K562 (cell line): Measurements from ENCODE around the gene ANAPC2. TPM values are rescaled to one million over a fixed set of nuclear protein-coding genes. Genes with fewer than 3 reads are reported as not detected.

Experiments
- POLR3A ChIP-seq: IDR thresholded peaks from 2 replicates; pipeline ENCODE4 v1.6.1; 2011; ENCODE audit warnings: borderline replicate concordance, mild to moderate bottlenecking, moderate library complexity; ENCODE audit not compliant: insufficient read length, insufficient read depth; ENCODE audit errors: extremely low read depth
- RFX7 ChIP-seq: fragments of 250-450 bp; sonication (Bioruptor Pico); IDR thresholded peaks from 2 replicates; pipeline ENCODE4 v1.5.1; 2021; ENCODE audit warnings: mild to moderate bottlenecking
- SIN3A ChIP-seq, 2 experiments: fragments of 150-350 bp in 1 of 2; IDR thresholded peaks; 2 replicates each; pipeline ENCODE4 v1.6.1; 2011 to 2016; ENCODE audit warnings: borderline replicate concordance in 2 of 2, low read depth in 2 of 2, low read length in 2 of 2, mild to moderate bottlenecking in 2 of 2, moderate library complexity in 2 of 2; ENCODE audit not compliant: control insufficient read depth in 1 of 2
- SRSF9 ChIP-seq: fragments of 200-400 bp; formaldehyde crosslinking; IDR thresholded peaks from 2 replicates; pipeline ENCODE4 v1.6.1; 2017; ENCODE audit warnings: low read depth, low read length, borderline replicate concordance
- polyA plus RNA-seq, 8 experiments: library from polyadenylated mRNA; depleted of rRNA in 4 of 8; stranded (reverse) in 5 of 8; unstranded in 3 of 8; fragments of >200 nt; fragmentation: Nextera tagmentation in 2 of 8; fragmentation: Illumina TruSeq in 1 of 8; extraction: Ambion mirVana in 2 of 8; extraction: Trizol in 1 of 8; gene quantifications; 2 replicates each; pipeline versions ENCODE4 v1.2.1 to v1.2.3, GENCODE V29; 2011 to 2014; ENCODE audit warnings: inconsistent platforms in 1 of 8, missing spikeins in 1 of 8
- total RNA-seq, 7 experiments: library from RNA; depleted of rRNA in 6 of 7; stranded (reverse); fragments of >200 nt in 6 of 7; fragmentation: Illumina TruSeq in 2 of 7; extraction: Trizol in 2 of 7; gene quantifications; 2 replicates each; pipeline versions ENCODE4 v1.2.1 to v1.2.3, GENCODE V29; 2011 to 2021; ENCODE audit warnings: low replicate concordance in 1 of 7
- TF ChIP-seq, protein P1 (sequence below): fragments of 250-450 bp; sonication (Bioruptor Pico); IDR thresholded peaks from 2 replicates; pipeline ENCODE4 v1.9.0; 2021; ENCODE audit warnings: mild to moderate bottlenecking, inconsistent platforms

ANAPC2 gene
- total and polyA plus RNA-seq, 9 of the 15 experiments (the other 6 are each of a cell fraction or from before 2014, with no cell fraction given), result 0.11 to 56.5 (median 17.1) TPM; not detected in 1

DNA sequence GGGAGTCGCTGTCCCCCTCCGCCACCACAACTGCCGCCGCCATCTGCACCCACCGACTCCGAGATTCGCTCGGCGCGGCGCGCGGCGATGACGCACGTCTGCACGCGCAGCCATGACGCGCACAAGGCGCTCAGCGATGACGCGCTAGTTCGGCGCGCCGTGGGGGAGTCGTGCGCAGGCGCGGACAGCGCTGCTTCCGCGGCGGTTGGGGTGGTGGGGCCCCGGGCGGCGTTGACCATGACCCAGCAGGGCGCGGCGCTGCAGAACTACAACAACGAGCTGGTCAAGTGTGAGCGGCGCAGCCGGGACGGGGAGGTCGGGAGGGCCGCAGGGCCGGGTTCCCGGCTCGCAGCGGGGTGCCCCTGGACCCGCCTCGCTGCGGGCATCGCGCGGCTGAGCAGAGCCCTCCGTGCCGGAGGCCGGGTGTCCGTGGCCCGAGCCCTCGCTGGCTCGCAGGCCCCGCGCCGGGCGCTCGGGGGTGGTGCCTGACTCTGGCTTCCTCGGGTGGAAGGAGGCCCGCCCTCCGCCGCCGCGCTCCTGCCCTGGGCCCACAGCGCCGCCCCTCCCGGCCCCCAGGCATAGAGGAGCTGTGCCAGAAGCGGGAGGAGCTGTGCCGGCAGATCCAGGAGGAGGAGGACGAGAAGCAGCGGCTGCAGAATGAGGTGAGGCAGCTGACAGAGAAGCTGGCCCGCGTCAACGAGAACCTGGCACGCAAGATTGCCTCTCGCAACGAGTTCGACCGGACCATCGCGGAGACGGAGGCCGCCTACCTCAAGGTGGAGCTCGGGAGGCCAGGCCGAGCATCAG lies at the start of gene ANAPC2, which contains the start of gene SSNA1 (continued):
- TF ChIP-seq SIN3A (IDR thresholded peaks at IDR 0.05; ENCODE audit: borderline replicate concordance in 2 of 2, control insufficient read depth in 1 of 2, low read depth in 2 of 2, low read length in 2 of 2), result peak; percentile 95 to 96; a peak in 3 of 4 replicates
- TF ChIP-seq, protein P1, sequence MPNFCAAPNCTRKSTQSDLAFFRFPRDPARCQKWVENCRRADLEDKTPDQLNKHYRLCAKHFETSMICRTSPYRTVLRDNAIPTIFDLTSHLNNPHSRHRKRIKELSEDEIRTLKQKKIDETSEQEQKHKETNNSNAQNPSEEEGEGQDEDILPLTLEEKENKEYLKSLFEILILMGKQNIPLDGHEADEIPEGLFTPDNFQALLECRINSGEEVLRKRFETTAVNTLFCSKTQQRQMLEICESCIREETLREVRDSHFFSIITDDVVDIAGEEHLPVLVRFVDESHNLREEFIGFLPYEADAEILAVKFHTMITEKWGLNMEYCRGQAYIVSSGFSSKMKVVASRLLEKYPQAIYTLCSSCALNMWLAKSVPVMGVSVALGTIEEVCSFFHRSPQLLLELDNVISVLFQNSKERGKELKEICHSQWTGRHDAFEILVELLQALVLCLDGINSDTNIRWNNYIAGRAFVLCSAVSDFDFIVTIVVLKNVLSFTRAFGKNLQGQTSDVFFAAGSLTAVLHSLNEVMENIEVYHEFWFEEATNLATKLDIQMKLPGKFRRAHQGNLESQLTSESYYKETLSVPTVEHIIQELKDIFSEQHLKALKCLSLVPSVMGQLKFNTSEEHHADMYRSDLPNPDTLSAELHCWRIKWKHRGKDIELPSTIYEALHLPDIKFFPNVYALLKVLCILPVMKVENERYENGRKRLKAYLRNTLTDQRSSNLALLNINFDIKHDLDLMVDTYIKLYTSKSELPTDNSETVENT (CRISPR knock-in tag), result peak; percentile 17; the same call in 1 of the 2 replicates
- no peak for TF ChIP-seq RFX7 (CRISPR knock-in tag)
- TF ChIP-seq SRSF9, result no peak
- TF ChIP-seq POLR3A, result no peak
